ENCODE measurements around the gene ZBTB42. TPM values are rescaled to one million over a fixed set of nuclear protein-coding genes. Genes with fewer than 3 reads are reported as not detected.
A peak's percentile ranks its signal among the peaks of the same experiment; 100 is the strongest.

ZBTB42 gene
- total and polyA plus RNA-seq, 2 of the 13 experiments (the other 11 are each of a cell fraction or from before 2014, with no cell fraction given), result 2.8 to 4.2 TPM

DNA sequence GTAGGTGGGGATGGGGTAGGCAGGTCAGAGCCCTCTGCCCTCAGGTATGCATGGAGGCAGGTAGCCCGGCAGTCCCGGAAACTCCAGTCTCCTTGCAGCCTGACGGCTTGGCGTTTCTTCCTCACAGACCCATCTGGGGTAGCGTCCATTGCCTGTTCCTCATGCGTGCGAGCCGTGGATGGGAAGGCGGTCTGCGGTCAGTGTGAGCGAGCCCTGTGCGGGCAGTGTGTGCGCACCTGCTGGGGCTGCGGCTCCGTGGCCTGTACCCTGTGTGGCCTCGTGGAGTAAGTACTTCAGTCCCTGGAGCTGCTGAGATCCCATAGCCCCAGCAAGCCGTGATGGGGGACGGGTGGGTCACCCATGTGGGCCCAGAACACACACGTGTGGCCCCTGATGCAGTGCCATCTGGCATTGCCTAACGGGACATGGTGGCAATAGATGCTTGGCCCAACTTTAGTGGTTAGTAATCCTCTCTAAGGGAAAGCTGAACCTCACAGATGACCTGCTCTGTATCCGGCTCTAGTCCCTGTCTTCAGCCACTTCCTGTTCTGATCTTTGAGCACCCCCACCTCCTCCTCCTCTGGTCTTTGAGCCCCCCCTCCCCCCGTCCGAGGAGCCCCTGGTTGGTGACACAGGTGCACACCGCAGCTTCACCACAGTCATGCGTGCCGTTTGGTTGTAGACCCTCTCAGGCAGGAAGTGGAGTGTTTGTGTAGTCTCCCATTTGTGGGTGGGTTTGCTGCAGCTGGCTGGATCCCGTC lies 44.2 kb upstream of the ZBTB42 start (continued):
- TF ChIP-seq GTF3A (CRISPR knock-in tag; conservative IDR thresholded peaks at IDR 0.05), result no peak
- TF ChIP-seq TAF1 (CRISPR knock-in tag; IDR thresholded peaks at IDR 0.05), result no peak
- no peak for TF ChIP-seq KDM3A (CRISPR knock-in tag; IDR thresholded peaks at IDR 0.05; ENCODE audit: low read depth)
- no peak for TF ChIP-seq ZNF17 (CRISPR knock-in tag; IDR thresholded peaks at IDR 0.05)
- TF ChIP-seq KMT2B (CRISPR knock-in tag; IDR thresholded peaks at IDR 0.05), result no peak
- TF ChIP-seq CCAR2 (optimal IDR thresholded peaks at IDR 0.05; ENCODE audit: low read depth, low read length), result no peak
- TF ChIP-seq, protein P1, sequence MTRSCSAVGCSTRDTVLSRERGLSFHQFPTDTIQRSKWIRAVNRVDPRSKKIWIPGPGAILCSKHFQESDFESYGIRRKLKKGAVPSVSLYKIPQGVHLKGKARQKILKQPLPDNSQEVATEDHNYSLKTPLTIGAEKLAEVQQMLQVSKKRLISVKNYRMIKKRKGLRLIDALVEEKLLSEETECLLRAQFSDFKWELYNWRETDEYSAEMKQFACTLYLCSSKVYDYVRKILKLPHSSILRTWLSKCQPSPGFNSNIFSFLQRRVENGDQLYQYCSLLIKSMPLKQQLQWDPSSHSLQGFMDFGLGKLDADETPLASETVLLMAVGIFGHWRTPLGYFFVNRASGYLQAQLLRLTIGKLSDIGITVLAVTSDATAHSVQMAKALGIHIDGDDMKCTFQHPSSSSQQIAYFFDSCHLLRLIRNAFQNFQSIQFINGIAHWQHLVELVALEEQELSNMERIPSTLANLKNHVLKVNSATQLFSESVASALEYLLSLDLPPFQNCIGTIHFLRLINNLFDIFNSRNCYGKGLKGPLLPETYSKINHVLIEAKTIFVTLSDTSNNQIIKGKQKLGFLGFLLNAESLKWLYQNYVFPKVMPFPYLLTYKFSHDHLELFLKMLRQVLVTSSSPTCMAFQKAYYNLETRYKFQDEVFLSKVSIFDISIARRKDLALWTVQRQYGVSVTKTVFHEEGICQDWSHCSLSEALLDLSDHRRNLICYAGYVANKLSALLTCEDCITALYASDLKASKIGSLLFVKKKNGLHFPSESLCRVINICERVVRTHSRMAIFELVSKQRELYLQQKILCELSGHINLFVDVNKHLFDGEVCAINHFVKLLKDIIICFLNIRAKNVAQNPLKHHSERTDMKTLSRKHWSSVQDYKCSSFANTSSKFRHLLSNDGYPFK (CRISPR knock-in tag; IDR thresholded peaks at IDR 0.05; ENCODE audit: borderline replicate concordance), result no peak
- peak in 1 of 2 experiments; percentile 52; a peak in 2 of 4 replicates for TF ChIP-seq POLR2A (IDR thresholded peaks at IDR 0.05; ENCODE audit: insufficient read depth in 1 of 2, low read depth in 2 of 2, low read length in 2 of 2)
- no peak for TF ChIP-seq NFKBIZ (CRISPR knock-in tag; IDR thresholded peaks at IDR 0.05)
- TF ChIP-seq ZNF577 (CRISPR knock-in tag; IDR thresholded peaks at IDR 0.05; ENCODE audit: borderline replicate concordance, low read depth), result no peak
- TF ChIP-seq ZNF296 (CRISPR knock-in tag; conservative IDR thresholded peaks at IDR 0.05), result no peak
- no peak for TF ChIP-seq CREB1 (IDR thresholded peaks at IDR 0.05)
- TF ChIP-seq CREB1 (CRISPR knock-in tag; IDR thresholded peaks at IDR 0.05), result no peak
- TF ChIP-seq HNRNPL (IDR thresholded peaks at IDR 0.05; ENCODE audit: low read depth, low read length), result no peak
- TF ChIP-seq ZNF496 (CRISPR knock-in tag; IDR thresholded peaks at IDR 0.05; ENCODE audit: insufficient replicate concordance), result no peak
- TF ChIP-seq, protein P2, sequence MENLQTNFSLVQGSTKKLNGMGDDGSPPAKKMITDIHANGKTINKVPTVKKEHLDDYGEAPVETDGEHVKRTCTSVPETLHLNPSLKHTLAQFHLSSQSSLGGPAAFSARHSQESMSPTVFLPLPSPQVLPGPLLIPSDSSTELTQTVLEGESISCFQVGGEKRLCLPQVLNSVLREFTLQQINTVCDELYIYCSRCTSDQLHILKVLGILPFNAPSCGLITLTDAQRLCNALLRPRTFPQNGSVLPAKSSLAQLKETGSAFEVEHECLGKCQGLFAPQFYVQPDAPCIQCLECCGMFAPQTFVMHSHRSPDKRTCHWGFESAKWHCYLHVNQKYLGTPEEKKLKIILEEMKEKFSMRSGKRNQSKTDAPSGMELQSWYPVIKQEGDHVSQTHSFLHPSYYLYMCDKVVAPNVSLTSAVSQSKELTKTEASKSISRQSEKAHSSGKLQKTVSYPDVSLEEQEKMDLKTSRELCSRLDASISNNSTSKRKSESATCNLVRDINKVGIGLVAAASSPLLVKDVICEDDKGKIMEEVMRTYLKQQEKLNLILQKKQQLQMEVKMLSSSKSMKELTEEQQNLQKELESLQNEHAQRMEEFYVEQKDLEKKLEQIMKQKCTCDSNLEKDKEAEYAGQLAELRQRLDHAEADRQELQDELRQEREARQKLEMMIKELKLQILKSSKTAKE (CRISPR knock-in tag; IDR thresholded peaks at IDR 0.05; ENCODE audit: borderline replicate concordance), result no peak
- TF ChIP-seq PAF1 (CRISPR knock-in tag; IDR thresholded peaks at IDR 0.05), result peak; percentile 78; the same call in 1 of the 2 replicates
- peak; percentile 49; the same call in 1 of the 2 replicates for TF ChIP-seq MNT (IDR thresholded peaks at IDR 0.05)
- TF ChIP-seq PRDM4 (CRISPR knock-in tag; IDR thresholded peaks at IDR 0.05; ENCODE audit: borderline replicate concordance), result no peak
- no peak for TF ChIP-seq ZNF30 (CRISPR knock-in tag; IDR thresholded peaks at IDR 0.05)
- TF ChIP-seq TBX2 (CRISPR knock-in tag; IDR thresholded peaks at IDR 0.05; ENCODE audit: borderline replicate concordance), result no peak
- 0 out of 2 replicates have a peak, but pooled peaks have one; percentile 9 for TF ChIP-seq HOXA3 (CRISPR knock-in tag; IDR thresholded peaks at IDR 0.05)

All from HepG2 (cell line).